AG09319 (cell line): ENCODE data around the gene ABHD2.
"Not testable (repeated sequence)": the region's sequence is repeated elsewhere in the genome, so short reads cannot be mapped to it uniquely, and the experiment has no call there.

Experiments
- DNase-seq: peaks from one replicate; pipeline ENCODE4 v3.0.0-alpha.2; 2010; ENCODE audit warnings: low read depth; ENCODE audit errors: extremely low read depth
- CTCF ChIP-seq: IDR thresholded peaks from 2 replicates; pipeline ENCODE4 v1.5.1; 2011; ENCODE audit warnings: low read depth, mild to moderate bottlenecking, inconsistent platforms, low read length, moderate library complexity

The ABHD2 gene

GRCh38 chr15:89225588-89225987 lies 137.3 kb downstream of the ABHD2 start:
- DNase-seq = no peak
- TF ChIP-seq CTCF = no peak

- TF ChIP-seq CTCF = no peak
- DNase-seq = no peak
Measured at GRCh38 chr15:89226359-89227221, 138.3 kb downstream of the ABHD2 start.

GRCh38 chr15:89227425-89227824 lies 139.2 kb downstream of the ABHD2 start:
- no peak for TF ChIP-seq CTCF
- DNase-seq = no peak

GRCh38 chr15:89230277-89230676 lies 142.0 kb downstream of the ABHD2 start:
- no peak for DNase-seq
- no peak; the same call in 1 of the 2 replicates for TF ChIP-seq CTCF

GRCh38 chr15:89231832-89232231 lies 143.6 kb downstream of the ABHD2 start:
- DNase-seq = no peak
- no peak for TF ChIP-seq CTCF

GRCh38 chr15:89239883-89240810 lies 151.9 kb downstream of the ABHD2 start:
- DNase-seq = not testable (repeated sequence)

- no peak for DNase-seq
- TF ChIP-seq CTCF = no peak
Measured at GRCh38 chr15:89243046-89243690, 154.9 kb downstream of the ABHD2 start.
